A549 (cell line): Measurements from ENCODE around the gene POU2F3. TPM values are rescaled to one million over a fixed set of nuclear protein-coding genes. Genes with fewer than 3 reads are reported as not detected.

Experiments used
- ATAC-seq, 2 experiments: fragments of 200-7000 bp in 1 of 2; fragments of >200 bp in 1 of 2; cut with Nextera tagmentation in 1 of 2; cut with Tn5 transposase in 1 of 2; 3 replicates each; pipeline versions ENCODE4 v1.8.0 to v1.9.1; 2018 to 2020; ENCODE audit warnings: mild to moderate bottlenecking in 1 of 2, moderate library complexity in 1 of 2
- CTCF ChIA-PET: fragments of 300-600 bp; sonication (Branson Sonifier 250); formaldehyde crosslinking; extraction: SDS; loops from one replicate; lab custom pipeline; 2021; ENCODE audit warnings: antibody characterized with exemption, inconsistent platforms; lab: Yijun Ruan, JAX
- POLR2A ChIA-PET: fragments of 350-600 bp; formaldehyde crosslinking; extraction: SDS; loops from one replicate; lab custom pipeline; 2021; ENCODE audit warnings: antibody characterized with exemption, inconsistent platforms; lab: Yijun Ruan, JAX
- DNase-seq, 2 experiments: peaks; one replicate each; pipeline versions ENCODE4 v3.0.0 to v3.0.0-alpha.2; 2011 to 2016; ENCODE audit warnings: low read depth in 1 of 2, low spot score in 1 of 2
- FAIRE-seq: peaks from 2 replicates; lab custom pipeline; 2011; peaks lifted over from hg19 to GRCh38; lab: Jason Lieb, UNC
- H3K27ac ChIP-seq, 2 experiments: fragments of >200 bp; sonication (Bioruptor Twin); formaldehyde crosslinking; 3 replicates each; pipeline ENCODE4 v1.5.1; 2016 to 2017
- H3K4me1 ChIP-seq: fragments of >200 bp; sonication (Bioruptor Twin); formaldehyde crosslinking; 3 replicates; pipeline ENCODE4 v1.6.1; 2016
- H3K4me2 ChIP-seq: fragments of >200 bp; sonication (Bioruptor Twin); formaldehyde crosslinking; 3 replicates; pipeline ENCODE4 v1.6.1; 2016
- H3K4me3 ChIP-seq: fragments of >200 bp; sonication (Bioruptor Twin); formaldehyde crosslinking; 3 replicates; pipeline ENCODE4 v1.5.1; 2016
- H3K9me3 ChIP-seq: fragments of >200 bp; sonication (Bioruptor Twin); formaldehyde crosslinking; 3 replicates; pipeline ENCODE4 v1.6.1; 2016
- BHLHE40 ChIP-seq: IDR thresholded peaks from 2 replicates; pipeline ENCODE4 v1.6.1; 2012; ENCODE audit warnings: low read depth, low read length, inconsistent platforms
- CHD2 ChIP-seq: fragments of 150-350 bp; IDR thresholded peaks from 2 replicates; pipeline ENCODE4 v1.6.1; 2014; ENCODE audit warnings: low read length; ENCODE audit not compliant: partially characterized antibody
- CHD4 ChIP-seq: fragments of 200-600 bp; sonication (generic); IDR thresholded peaks from 2 replicates; pipeline ENCODE4 v1.6.1; 2016; ENCODE audit warnings: antibody characterized with exemption, mild to moderate bottlenecking, borderline replicate concordance
- E2F6 ChIP-seq: IDR thresholded peaks from 2 replicates; pipeline ENCODE4 v1.6.1; 2012; ENCODE audit warnings: low read depth, borderline replicate concordance
- EHMT2 ChIP-seq: fragments of 200-600 bp; sonication (generic); IDR thresholded peaks from 2 replicates; pipeline ENCODE4 v1.6.1; 2016; ENCODE audit warnings: antibody characterized with exemption, low read depth, mild to moderate bottlenecking, moderate library complexity
- ESRRA ChIP-seq: fragments of 150-350 bp; IDR thresholded peaks from 2 replicates; pipeline ENCODE4 v1.6.1; 2014; ENCODE audit warnings: mild to moderate bottlenecking, low read length, borderline replicate concordance
- FOSB ChIP-seq: fragments of 250-450 bp; sonication (Bioruptor Pico); IDR thresholded peaks from 2 replicates; pipeline ENCODE4 v1.5.0; 2020; ENCODE audit warnings: mild to moderate bottlenecking, moderate library complexity
- FOXS1 ChIP-seq: fragments of 250-450 bp; sonication (Bioruptor Pico); IDR thresholded peaks from 2 replicates; pipeline ENCODE4 v1.5.0; 2020; ENCODE audit warnings: mild to moderate bottlenecking, moderate library complexity
- HOXB13 ChIP-seq: fragments of 250-450 bp; sonication (Bioruptor Pico); IDR thresholded peaks from 2 replicates; pipeline ENCODE4 v1.5.0; 2020; ENCODE audit warnings: low read depth, mild to moderate bottlenecking, moderate library complexity
- HOXB5 ChIP-seq: fragments of 250-450 bp; sonication (Bioruptor Pico); IDR thresholded peaks from 2 replicates; pipeline ENCODE4 v1.5.0; 2020; ENCODE audit warnings: mild to moderate bottlenecking, moderate library complexity
- KDM1A ChIP-seq: fragments of 200-600 bp; sonication (generic); IDR thresholded peaks from 2 replicates; pipeline ENCODE4 v1.6.1; 2016; ENCODE audit warnings: low read depth, mild to moderate bottlenecking
- KDM5A ChIP-seq: fragments of 200-600 bp; sonication (generic); IDR thresholded peaks from 2 replicates; pipeline ENCODE4 v1.6.1; 2016; ENCODE audit warnings: antibody characterized with exemption, mild to moderate bottlenecking
- MAFK ChIP-seq: fragments of 450-650 bp; IDR thresholded peaks from 2 replicates; pipeline ENCODE4 v1.6.1; 2014; ENCODE audit not compliant: partially characterized antibody
- NR3C1 ChIP-seq: fragments of >200 bp; sonication (Bioruptor Twin); formaldehyde crosslinking; IDR thresholded peaks from 3 replicates; pipeline ENCODE4 v1.6.1; 2017
- POLR2A ChIP-seq: IDR thresholded peaks from 2 replicates; pipeline ENCODE4 v1.6.1; 2012; ENCODE audit warnings: mild to moderate bottlenecking, low read length
- RAD21 ChIP-seq, 2 experiments: fragments of >200 bp in 1 of 2; sonication (Bioruptor Twin) in 1 of 2; formaldehyde crosslinking in 1 of 2; IDR thresholded peaks in 1 of 2; conservative IDR thresholded peaks in 1 of 2; 2 replicates in 1 of 2; 3 replicates in 1 of 2; pipeline ENCODE4 v1.6.1; 2012 to 2018; ENCODE audit warnings: inconsistent platforms in 1 of 2
- RARB ChIP-seq: fragments of 250-450 bp; sonication (Bioruptor Pico); IDR thresholded peaks from 2 replicates; pipeline ENCODE4 v1.8.0; 2021; ENCODE audit warnings: mild to moderate bottlenecking, moderate library complexity
- RCOR1 ChIP-seq: fragments of 150-350 bp; IDR thresholded peaks from 2 replicates; pipeline ENCODE4 v1.6.1; 2014; ENCODE audit warnings: antibody characterized with exemption, low read length, low read depth
- SMC3 ChIP-seq: fragments of >200 bp; sonication (Bioruptor Twin); formaldehyde crosslinking; IDR thresholded peaks from 3 replicates; pipeline ENCODE4 v1.6.1; 2018; ENCODE audit warnings: inconsistent platforms
- SREBF2 ChIP-seq: fragments of 450-650 bp; IDR thresholded peaks from 2 replicates; pipeline ENCODE4 v1.6.1; 2014; ENCODE audit warnings: mild to moderate bottlenecking, moderate library complexity
- TFCP2L1 ChIP-seq: fragments of 250-450 bp; sonication (Bioruptor Pico); IDR thresholded peaks from 2 replicates; pipeline ENCODE4 v1.5.0; 2021; ENCODE audit warnings: mild to moderate bottlenecking
- USF2 ChIP-seq: fragments of 450-650 bp; IDR thresholded peaks from 2 replicates; pipeline ENCODE4 v1.6.1; 2014; ENCODE audit warnings: antibody characterized with exemption
- ZFP36 ChIP-seq: fragments of 450-650 bp; IDR thresholded peaks from 2 replicates; pipeline ENCODE4 v1.6.1; 2014; ENCODE audit warnings: borderline replicate concordance; ENCODE audit not compliant: partially characterized antibody
- ZNF302 ChIP-seq: fragments of 250-450 bp; sonication (Bioruptor Pico); IDR thresholded peaks from 2 replicates; pipeline ENCODE4 v1.9.0; 2021; ENCODE audit warnings: inconsistent platforms, mild to moderate bottlenecking, moderate library complexity
- WGBS: methylation state at CpG from one replicate; pipeline ENCODE4 v1.1.6; 2017; ENCODE audit errors: missing lambda C conversion rate; 5-methylcytosine and 5-hydroxymethylcytosine counted together
- polyA plus RNA-seq, 4 experiments: library from polyadenylated mRNA; depleted of rRNA in 3 of 4; stranded (reverse); fragments of >200 nt; fragmentation: RNase III in 1 of 4; extraction: RNeasy Plus Mini Kit Qiagen cat#74134 plus additional on column Dnase treatment in 1 of 4; gene quantifications; 2 replicates in 3 of 4; 3 replicates in 1 of 4; pipeline ENCODE4 v1.2.3, GENCODE V29; 2011 to 2017
- TF ChIP-seq, protein P1 (sequence below): fragments of 200-600 bp; sonication (generic); IDR thresholded peaks from 2 replicates; pipeline ENCODE4 v1.6.1; 2016; ENCODE audit warnings: antibody characterized with exemption, mild to moderate bottlenecking, moderate library complexity
- TF ChIP-seq, protein P2 (sequence below): fragments of 250-450 bp; sonication (Bioruptor Pico); IDR thresholded peaks from 2 replicates; pipeline ENCODE4 v1.5.0; 2021; ENCODE audit warnings: mild to moderate bottlenecking, moderate library complexity, borderline replicate concordance

POU2F3 gene
- polyA plus RNA-seq, 2 of the 4 experiments (the other 2 are of a cell fraction) = not detected

GRCh38 chr11:120308081-120308480 lies 68.1 kb downstream of the POU2F3 start:
- POLR2A ChIA-PET = no interaction called here
- CTCF ChIA-PET = interaction anchor here (0.8 to 15.7 kb wide), 2 partner anchors 8 to 77 kb away, joined by 3 to 407 read pairs; partner anchors contain the start of gene POU2F3

DNA sequence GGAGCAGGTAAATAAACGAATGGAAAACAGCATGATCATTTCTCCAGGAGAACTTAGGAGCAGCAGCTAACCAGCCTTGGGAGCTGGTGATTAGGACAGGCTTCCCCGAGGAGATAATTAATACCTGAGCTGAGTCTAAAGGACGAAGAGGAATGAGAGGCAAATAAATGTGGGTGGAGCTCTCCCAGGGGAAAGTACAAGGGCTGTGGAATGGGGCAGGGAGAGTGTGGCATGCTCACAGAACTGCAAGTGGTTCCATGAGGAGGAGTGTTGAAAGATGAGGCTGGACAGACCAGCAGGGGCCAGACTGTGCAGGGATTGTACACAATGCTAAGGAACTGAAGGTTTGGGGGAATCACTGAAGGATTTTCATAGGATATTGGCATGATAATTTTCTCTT lies 70.9 kb downstream of the POU2F3 start:
- Histone ChIP-seq H3K27ac (no peak overlapping the region), H3K9me3 (no peaks in the 10 kb centered on the region), H3K4me1 (peaks cover 7% of the 10 kb centered on the region; the same call in 1 of the 3 replicates), H3K4me3 (no peak overlapping the region), H3K4me2 (no peak overlapping the region)
- TF ChIP-seq NR3C1 (no peak), RCOR1 (no peak), ESRRA (no peak), FOXS1 (CRISPR knock-in tag) (no peak), HOXB5 (CRISPR knock-in tag) (no peak), E2F6 (no peak), RARB (CRISPR knock-in tag) (no peak), KDM1A (no peak), CHD4 (no peak), USF2 (no peak), TFCP2L1 (CRISPR knock-in tag) (no peak), POLR2A (no peak), ZFP36 (no peak), MAFK (no peak), SREBF2 (no peak)
- WGBS = 9% methylated on average over 3 of the region's 3 CpGs
- no peak for DNase-seq
- ATAC-seq = no peak
- CTCF ChIA-PET = interaction anchor here (2.2 to 15.7 kb wide), 2 partner anchors 11 to 80 kb away, joined by 12 to 407 read pairs; partner anchors contain the start of gene POU2F3
- POLR2A ChIA-PET = no interaction called here
- no peak for FAIRE-seq

More at GRCh38 chr11:120308081-120308480, 68.1 kb downstream of the POU2F3 start:
- Histone ChIP-seq H3K4me3 (no peak overlapping the region), H3K27ac (no peak overlapping the region), H3K4me1 (peaks cover 16% of the 10 kb centered on the region), H3K9me3 (no peaks in the 10 kb centered on the region), H3K4me2 (no peak overlapping the region)
- no peak for FAIRE-seq
- DNase-seq = no peak
- no peak for ATAC-seq
- WGBS = 77% methylated on average over 7 of the region's 7 CpGs
- TF ChIP-seq RAD21 (conservative IDR thresholded peaks at IDR 0.05 in 1 of 2, IDR thresholded peaks at IDR 0.05 in 1 of 2) (no peak), RCOR1 (no peak), ZNF302 (CRISPR knock-in tag) (no peak), ESRRA (no peak), FOSB (CRISPR knock-in tag) (no peak), SMC3 (no peak), EHMT2 (no peak), HOXB13 (CRISPR knock-in tag) (no peak), CHD2 (no peak), KDM5A (no peak), BHLHE40 (no peak)
- TF ChIP-seq, protein P1, sequence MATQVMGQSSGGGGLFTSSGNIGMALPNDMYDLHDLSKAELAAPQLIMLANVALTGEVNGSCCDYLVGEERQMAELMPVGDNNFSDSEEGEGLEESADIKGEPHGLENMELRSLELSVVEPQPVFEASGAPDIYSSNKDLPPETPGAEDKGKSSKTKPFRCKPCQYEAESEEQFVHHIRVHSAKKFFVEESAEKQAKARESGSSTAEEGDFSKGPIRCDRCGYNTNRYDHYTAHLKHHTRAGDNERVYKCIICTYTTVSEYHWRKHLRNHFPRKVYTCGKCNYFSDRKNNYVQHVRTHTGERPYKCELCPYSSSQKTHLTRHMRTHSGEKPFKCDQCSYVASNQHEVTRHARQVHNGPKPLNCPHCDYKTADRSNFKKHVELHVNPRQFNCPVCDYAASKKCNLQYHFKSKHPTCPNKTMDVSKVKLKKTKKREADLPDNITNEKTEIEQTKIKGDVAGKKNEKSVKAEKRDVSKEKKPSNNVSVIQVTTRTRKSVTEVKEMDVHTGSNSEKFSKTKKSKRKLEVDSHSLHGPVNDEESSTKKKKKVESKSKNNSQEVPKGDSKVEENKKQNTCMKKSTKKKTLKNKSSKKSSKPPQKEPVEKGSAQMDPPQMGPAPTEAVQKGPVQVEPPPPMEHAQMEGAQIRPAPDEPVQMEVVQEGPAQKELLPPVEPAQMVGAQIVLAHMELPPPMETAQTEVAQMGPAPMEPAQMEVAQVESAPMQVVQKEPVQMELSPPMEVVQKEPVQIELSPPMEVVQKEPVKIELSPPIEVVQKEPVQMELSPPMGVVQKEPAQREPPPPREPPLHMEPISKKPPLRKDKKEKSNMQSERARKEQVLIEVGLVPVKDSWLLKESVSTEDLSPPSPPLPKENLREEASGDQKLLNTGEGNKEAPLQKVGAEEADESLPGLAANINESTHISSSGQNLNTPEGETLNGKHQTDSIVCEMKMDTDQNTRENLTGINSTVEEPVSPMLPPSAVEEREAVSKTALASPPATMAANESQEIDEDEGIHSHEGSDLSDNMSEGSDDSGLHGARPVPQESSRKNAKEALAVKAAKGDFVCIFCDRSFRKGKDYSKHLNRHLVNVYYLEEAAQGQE = no peak
- TF ChIP-seq, protein P2, sequence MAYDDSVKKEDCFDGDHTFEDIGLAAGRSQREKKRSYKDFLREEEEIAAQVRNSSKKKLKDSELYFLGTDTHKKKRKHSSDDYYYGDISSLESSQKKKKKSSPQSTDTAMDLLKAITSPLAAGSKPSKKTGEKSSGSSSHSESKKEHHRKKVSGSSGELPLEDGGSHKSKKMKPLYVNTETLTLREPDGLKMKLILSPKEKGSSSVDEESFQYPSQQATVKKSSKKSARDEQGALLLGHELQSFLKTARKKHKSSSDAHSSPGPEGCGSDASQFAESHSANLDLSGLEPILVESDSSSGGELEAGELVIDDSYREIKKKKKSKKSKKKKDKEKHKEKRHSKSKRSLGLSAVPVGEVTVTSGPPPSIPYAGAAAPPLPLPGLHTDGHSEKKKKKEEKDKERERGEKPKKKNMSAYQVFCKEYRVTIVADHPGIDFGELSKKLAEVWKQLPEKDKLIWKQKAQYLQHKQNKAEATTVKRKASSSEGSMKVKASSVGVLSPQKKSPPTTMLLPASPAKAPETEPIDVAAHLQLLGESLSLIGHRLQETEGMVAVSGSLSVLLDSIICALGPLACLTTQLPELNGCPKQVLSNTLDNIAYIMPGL (CRISPR knock-in tag) = no peak
